ENCODE measurements around the gene KRTAP4-5. TPM values are rescaled to one million over a fixed set of nuclear protein-coding genes. Genes with fewer than 3 reads are reported as not detected.
"Not testable (repeated sequence)": the region's sequence is repeated elsewhere in the genome, so short reads cannot be mapped to it uniquely, and the experiment has no call there.

KRTAP4-5 gene
- total RNA-seq, 1 donor from 2014 or later: not detected

GRCh38 chr17:41121742-41122141, 27.9 kb downstream of the KRTAP4-5 start:
- Mint-ChIP-seq H3K36me3 (ENCODE audit: insufficient read depth) (no peaks in the 10 kb centered on the region), H3K9me3 (ENCODE audit: low read depth) (no peaks in the 10 kb centered on the region), H3K4me3 (ENCODE audit: low read depth) (no peak overlapping the region), H3K27me3 (peaks cover 13% of the 10 kb centered on the region), H3K27ac (no peak overlapping the region), H3K4me1 (ENCODE audit: low read depth) (peaks cover 6% of the 10 kb centered on the region)
- no peak for TF ChIP-seq CTCF (IDR thresholded peaks at IDR 0.05; ENCODE audit: unreplicated experiment)
- no peak for DNase-seq (ENCODE audit: low spot score, unreplicated experiment)

GRCh38 chr17:41119696-41120690, 29.6 kb downstream of the KRTAP4-5 start:
- DNase-seq (ENCODE audit: low spot score, unreplicated experiment); H3K9me3 Mint-ChIP-seq (ENCODE audit: low read depth); H3K4me3 Mint-ChIP-seq (ENCODE audit: low read depth); H3K27ac Mint-ChIP-seq; H3K36me3 Mint-ChIP-seq (ENCODE audit: insufficient read depth): not testable (repeated sequence)
- peaks cover 16% of the 10 kb centered on the region for H3K4me1 Mint-ChIP-seq (ENCODE audit: low read depth)
- H3K27me3 Mint-ChIP-seq: peaks cover 13% of the 10 kb centered on the region

- Mint-ChIP-seq H3K36me3 (ENCODE audit: insufficient read depth) (no peaks in the 10 kb centered on the region), H3K27ac (no peak overlapping the region), H3K4me1 (ENCODE audit: low read depth) (peaks cover 21% of the 10 kb centered on the region), H3K4me3 (ENCODE audit: low read depth) (no peak overlapping the region), H3K27me3 (peaks cover 13% of the 10 kb centered on the region), H3K9me3 (ENCODE audit: low read depth) (no peaks in the 10 kb centered on the region)
- TF ChIP-seq CTCF (IDR thresholded peaks at IDR 0.05; ENCODE audit: unreplicated experiment): no peak
- no peak for DNase-seq (ENCODE audit: low spot score, unreplicated experiment)
Measured at GRCh38 chr17:41118721-41119120, 30.9 kb downstream of the KRTAP4-5 start.

- H3K27me3 Mint-ChIP-seq; DNase-seq (ENCODE audit: low spot score, unreplicated experiment); H3K36me3 Mint-ChIP-seq (ENCODE audit: insufficient read depth); H3K4me3 Mint-ChIP-seq (ENCODE audit: low read depth); H3K9me3 Mint-ChIP-seq (ENCODE audit: low read depth); H3K27ac Mint-ChIP-seq: not testable (repeated sequence)
- H3K4me1 Mint-ChIP-seq (ENCODE audit: low read depth): peaks cover 16% of the 10 kb centered on the region
Measured at GRCh38 chr17:41117846-41118386, 31.7 kb downstream of the KRTAP4-5 start, which contains the start of gene KRTAP4-11. Gene KRTAP4-11 (minus strand): TSS chr17:41118373. CDS start chr17:41118315, 58 bp downstream.

GRCh38 chr17:41116297-41116696, 33.3 kb downstream of the KRTAP4-5 start:
- Mint-ChIP-seq H3K4me1 (ENCODE audit: low read depth) (peaks cover 15% of the 10 kb centered on the region), H3K27me3 (peaks cover 8% of the 10 kb centered on the region), H3K4me3 (ENCODE audit: low read depth) (no peak overlapping the region), H3K9me3 (ENCODE audit: low read depth) (peaks cover 2% of the 10 kb centered on the region), H3K36me3 (ENCODE audit: insufficient read depth) (no peaks in the 10 kb centered on the region), H3K27ac (no peak overlapping the region)
- no peak for TF ChIP-seq CTCF (IDR thresholded peaks at IDR 0.05; ENCODE audit: unreplicated experiment)
- DNase-seq (ENCODE audit: low spot score, unreplicated experiment): no peak

GRCh38 chr17:41111151-41111885, 38.3 kb downstream of the KRTAP4-5 start:
- TF ChIP-seq CTCF (IDR thresholded peaks at IDR 0.05; ENCODE audit: unreplicated experiment): no peak
- Mint-ChIP-seq H3K4me1 (ENCODE audit: low read depth) (peaks cover 21% of the 10 kb centered on the region), H3K36me3 (ENCODE audit: insufficient read depth) (no peaks in the 10 kb centered on the region), H3K4me3 (ENCODE audit: low read depth) (no peak overlapping the region), H3K9me3 (ENCODE audit: low read depth) (peaks cover 12% of the 10 kb centered on the region), H3K27ac (no peak overlapping the region), H3K27me3 (no peaks in the 10 kb centered on the region)
- DNase-seq (ENCODE audit: low spot score, unreplicated experiment): no peak

- not testable (repeated sequence) for DNase-seq (ENCODE audit: low spot score, unreplicated experiment); H3K27me3 Mint-ChIP-seq; H3K4me3 Mint-ChIP-seq (ENCODE audit: low read depth); H3K36me3 Mint-ChIP-seq (ENCODE audit: insufficient read depth); H3K27ac Mint-ChIP-seq; H3K4me1 Mint-ChIP-seq (ENCODE audit: low read depth)
- H3K9me3 Mint-ChIP-seq (ENCODE audit: low read depth): peaks cover 12% of the 10 kb centered on the region
Measured at GRCh38 chr17:41108728-41109386, 40.8 kb downstream of the KRTAP4-5 start.

All from progenitor cell of endocrine pancreas (in vitro differentiated cells).